ENCODE data around the gene ST8SIA4. TPM values are rescaled to one million over a fixed set of nuclear protein-coding genes. Genes with fewer than 3 reads are reported as not detected.

Gene ST8SIA4
- total and polyA plus RNA-seq, 11 donors = 0.87 to 17.7 (median 4.3) TPM

- TF ChIP-seq POLR2A (IDR thresholded peaks at IDR 0.05) (no peak), CTCF (IDR thresholded peaks at IDR 0.05) (no peak)
- ATAC-seq (no peak), DNase-seq (no peak)
- no peak overlapping the region for H3K4me3 ChIP-seq
- WGBS, 4 donors = 85 to 89% (median 89%) methylated on average over 3 of the region's 3 CpGs
- peaks cover 0 to 11% (median 0%) of the 10 kb centered on the region in 12 donors for H3K9me3 ChIP-seq
- no peak overlapping the region for H3K27ac ChIP-seq
- H3K4me1 ChIP-seq = no peaks in the 10 kb centered on the region
- no peaks in the 10 kb centered on the region for H3K27me3 ChIP-seq
- H3K36me3 ChIP-seq = no peaks in the 10 kb centered on the region
- intact Hi-C loops (cut with DNase I) = no loop called here
Observed at GRCh38 chr5:100796851-100797250, 106.2 kb downstream of the ST8SIA4 start.

- Histone ChIP-seq H3K4me3 (no peak overlapping the region), H3K36me3 (no peaks in the 10 kb centered on the region), H3K9me3 (peaks cover 0 to 11% (median 0%) of the 10 kb centered on the region in 12 donors), H3K4me1 (peaks cover 0 to 7% (median 2%) of the 10 kb centered on the region in 12 donors), H3K27me3 (no peaks in the 10 kb centered on the region), H3K27ac (no peak overlapping the region)
- TF ChIP-seq CTCF (IDR thresholded peaks at IDR 0.05) = no peak
- TF ChIP-seq POLR2A (IDR thresholded peaks at IDR 0.05) = no peak
- ATAC-seq (no peak), DNase-seq (no peak)
- intact Hi-C loops (cut with DNase I) = no loop called here
- 97 to 99% (median 98%) methylated on average over 3 to 4 of the region's 4 CpGs for WGBS, 4 donors
Observed at GRCh38 chr5:100794844-100795243, 108.2 kb downstream of the ST8SIA4 start.

GRCh38 chr5:100794218-100794617, 108.9 kb downstream of the ST8SIA4 start:
- ATAC-seq (no peak), DNase-seq (no peak)
- no peaks in the 10 kb centered on the region for H3K27me3 ChIP-seq
- no peak overlapping the region for H3K4me3 ChIP-seq
- intact Hi-C loops (cut with DNase I) = no loop called here
- H3K9me3 ChIP-seq = peaks cover 0 to 11% (median 0%) of the 10 kb centered on the region in 12 donors
- TF ChIP-seq POLR2A (IDR thresholded peaks at IDR 0.05) (no peak), CTCF (IDR thresholded peaks at IDR 0.05) (no peak)
- H3K4me1 ChIP-seq = peaks cover 0 to 9% (median 2%) of the 10 kb centered on the region in 12 donors
- H3K27ac ChIP-seq = no peak overlapping the region
- H3K36me3 ChIP-seq = no peaks in the 10 kb centered on the region
- WGBS, 4 donors = 89 to 94% (median 92%) methylated on average over 3 of the region's 3 CpGs

GRCh38 chr5:100792781-100793180, 110.3 kb downstream of the ST8SIA4 start:
- ATAC-seq = no peak
- WGBS, 4 donors = 67 to 70% (median 68%) methylated on average over 3 of the region's 3 CpGs

More at GRCh38 chr5:100792781-100793180, 110.3 kb downstream of the ST8SIA4 start:
- TF ChIP-seq CTCF (IDR thresholded peaks at IDR 0.05) (no peak), POLR2A (IDR thresholded peaks at IDR 0.05) (no peak)
- intact Hi-C loops (cut with DNase I) = no loop called here
- no peak overlapping the region for H3K27ac ChIP-seq
- no peak overlapping the region for H3K4me3 ChIP-seq
- no peaks in the 10 kb centered on the region for H3K27me3 ChIP-seq
- peaks cover 0 to 9% (median 2%) of the 10 kb centered on the region in 12 donors for H3K4me1 ChIP-seq
- H3K36me3 ChIP-seq = no peaks in the 10 kb centered on the region
- peaks cover 0 to 11% (median 0%) of the 10 kb centered on the region in 12 donors for H3K9me3 ChIP-seq
- DNase-seq = no peak

Data from heart left ventricle (tissue), 16 donors.